HEK293 (cell line): ENCODE results near the gene THOP1.

ENCODE experiments used
- BCL11B ChIP-seq: fragments of 450-650 bp; formaldehyde crosslinking; IDR thresholded peaks from 2 replicates; pipeline ENCODE4 v1.5.1; 2016; ENCODE audit warnings: low read depth, missing biosample characterization, missing genetic modification characterization
- OSR2 ChIP-seq: fragments of 450-650 bp; formaldehyde crosslinking; IDR thresholded peaks from 2 replicates; pipeline ENCODE4 v1.5.1; 2016; ENCODE audit warnings: missing biosample characterization, missing genetic modification characterization
- SCRT1 ChIP-seq: fragments of 450-650 bp; formaldehyde crosslinking; IDR thresholded peaks from 2 replicates; pipeline ENCODE4 v1.5.1; 2016; ENCODE audit warnings: missing biosample characterization, missing genetic modification characterization, borderline replicate concordance
- ZBTB17 ChIP-seq: fragments of 450-650 bp; formaldehyde crosslinking; IDR thresholded peaks from 2 replicates; pipeline ENCODE4 v1.5.1; 2016; ENCODE audit warnings: missing biosample characterization, missing genetic modification characterization
- ZBTB7A ChIP-seq: fragments of 450-650 bp; formaldehyde crosslinking; IDR thresholded peaks from 2 replicates; pipeline ENCODE4 v1.5.1; 2016; ENCODE audit warnings: low read depth, missing biosample characterization, missing genetic modification characterization
- ZNF10 ChIP-seq: fragments of 450-650 bp; formaldehyde crosslinking; IDR thresholded peaks from 2 replicates; pipeline ENCODE4 v1.5.1; 2017; ENCODE audit warnings: missing biosample characterization, missing genetic modification characterization
- ZNF114 ChIP-seq: fragments of 450-650 bp; formaldehyde crosslinking; IDR thresholded peaks from 2 replicates; pipeline ENCODE4 v1.5.0; 2017; ENCODE audit warnings: missing biosample characterization, missing genetic modification characterization
- ZNF146 ChIP-seq: fragments of 450-650 bp; formaldehyde crosslinking; IDR thresholded peaks from 2 replicates; pipeline ENCODE4 v1.5.1; 2016; ENCODE audit warnings: missing biosample characterization, missing genetic modification characterization
- ZNF175 ChIP-seq: fragments of 450-650 bp; formaldehyde crosslinking; IDR thresholded peaks from 2 replicates; pipeline ENCODE4 v1.5.1; 2016; ENCODE audit warnings: missing biosample characterization, missing genetic modification characterization
- ZNF404 ChIP-seq: fragments of 450-650 bp; formaldehyde crosslinking; IDR thresholded peaks from 2 replicates; pipeline ENCODE4 v1.5.1; 2017; ENCODE audit warnings: missing biosample characterization, missing genetic modification characterization
- ZNF416 ChIP-seq: fragments of 450-650 bp; formaldehyde crosslinking; IDR thresholded peaks from 2 replicates; pipeline ENCODE4 v1.5.1; 2016; ENCODE audit warnings: missing biosample characterization, missing genetic modification characterization
- ZNF514 ChIP-seq: fragments of 450-650 bp; formaldehyde crosslinking; IDR thresholded peaks from 2 replicates; pipeline ENCODE4 v1.5.1; 2016; ENCODE audit warnings: missing biosample characterization, missing genetic modification characterization
- ZNF529 ChIP-seq: fragments of 450-650 bp; formaldehyde crosslinking; IDR thresholded peaks from 2 replicates; pipeline ENCODE4 v1.5.1; 2017; ENCODE audit warnings: missing genetic modification characterization, missing biosample characterization; ENCODE audit not compliant: insufficient replicate concordance
- ZNF548 ChIP-seq: fragments of 450-650 bp; formaldehyde crosslinking; IDR thresholded peaks from 2 replicates; pipeline ENCODE4 v1.5.1; 2016; ENCODE audit warnings: missing biosample characterization, missing genetic modification characterization
- ZNF558 ChIP-seq: fragments of 450-650 bp; formaldehyde crosslinking; IDR thresholded peaks from 2 replicates; pipeline ENCODE4 v1.5.1; 2016; ENCODE audit warnings: missing biosample characterization, missing genetic modification characterization
- ZNF621 ChIP-seq: fragments of 450-650 bp; formaldehyde crosslinking; IDR thresholded peaks from 2 replicates; pipeline ENCODE4 v1.5.1; 2017; ENCODE audit warnings: missing biosample characterization, missing genetic modification characterization
- ZNF624 ChIP-seq: fragments of 450-650 bp; formaldehyde crosslinking; IDR thresholded peaks from 2 replicates; pipeline ENCODE4 v1.5.1; 2017; ENCODE audit warnings: missing biosample characterization, missing genetic modification characterization
- TF ChIP-seq, protein P1 (sequence below): fragments of 450-650 bp; formaldehyde crosslinking; IDR thresholded peaks from 2 replicates; pipeline ENCODE4 v1.5.1; 2016; ENCODE audit warnings: missing biosample characterization, missing genetic modification characterization
- TF ChIP-seq, protein P2 (sequence below): fragments of 450-650 bp; formaldehyde crosslinking; IDR thresholded peaks from 2 replicates; pipeline ENCODE4 v1.5.1; 2017; ENCODE audit warnings: missing biosample characterization, missing genetic modification characterization
- TF ChIP-seq, protein P3 (sequence below): fragments of 450-650 bp; formaldehyde crosslinking; conservative IDR thresholded peaks from 2 replicates; pipeline ENCODE4 v1.5.1; 2016; ENCODE audit warnings: low read depth, missing biosample characterization, missing genetic modification characterization
- TF ChIP-seq, protein P4 (sequence below): fragments of 450-650 bp; formaldehyde crosslinking; IDR thresholded peaks from 2 replicates; pipeline ENCODE4 v1.5.1; 2016; ENCODE audit warnings: missing biosample characterization, missing genetic modification characterization
- TF ChIP-seq, protein P5 (sequence below): fragments of 450-650 bp; formaldehyde crosslinking; IDR thresholded peaks from 2 replicates; pipeline ENCODE4 v1.5.1; 2017; ENCODE audit warnings: missing biosample characterization, missing genetic modification characterization
- TF ChIP-seq, protein P6 (sequence below): fragments of 450-650 bp; formaldehyde crosslinking; IDR thresholded peaks from 2 replicates; pipeline ENCODE4 v1.5.1; 2016; ENCODE audit warnings: missing biosample characterization, missing genetic modification characterization
- TF ChIP-seq, protein P7 (sequence below): fragments of 450-650 bp; formaldehyde crosslinking; IDR thresholded peaks from 2 replicates; pipeline ENCODE4 v1.5.1; 2016; ENCODE audit warnings: missing biosample characterization, missing genetic modification characterization
- TF ChIP-seq, protein P8 (sequence below): fragments of 450-650 bp; formaldehyde crosslinking; IDR thresholded peaks from 2 replicates; pipeline ENCODE4 v1.5.1; 2016; ENCODE audit warnings: missing biosample characterization, missing genetic modification characterization

THOP1 gene

DNA sequence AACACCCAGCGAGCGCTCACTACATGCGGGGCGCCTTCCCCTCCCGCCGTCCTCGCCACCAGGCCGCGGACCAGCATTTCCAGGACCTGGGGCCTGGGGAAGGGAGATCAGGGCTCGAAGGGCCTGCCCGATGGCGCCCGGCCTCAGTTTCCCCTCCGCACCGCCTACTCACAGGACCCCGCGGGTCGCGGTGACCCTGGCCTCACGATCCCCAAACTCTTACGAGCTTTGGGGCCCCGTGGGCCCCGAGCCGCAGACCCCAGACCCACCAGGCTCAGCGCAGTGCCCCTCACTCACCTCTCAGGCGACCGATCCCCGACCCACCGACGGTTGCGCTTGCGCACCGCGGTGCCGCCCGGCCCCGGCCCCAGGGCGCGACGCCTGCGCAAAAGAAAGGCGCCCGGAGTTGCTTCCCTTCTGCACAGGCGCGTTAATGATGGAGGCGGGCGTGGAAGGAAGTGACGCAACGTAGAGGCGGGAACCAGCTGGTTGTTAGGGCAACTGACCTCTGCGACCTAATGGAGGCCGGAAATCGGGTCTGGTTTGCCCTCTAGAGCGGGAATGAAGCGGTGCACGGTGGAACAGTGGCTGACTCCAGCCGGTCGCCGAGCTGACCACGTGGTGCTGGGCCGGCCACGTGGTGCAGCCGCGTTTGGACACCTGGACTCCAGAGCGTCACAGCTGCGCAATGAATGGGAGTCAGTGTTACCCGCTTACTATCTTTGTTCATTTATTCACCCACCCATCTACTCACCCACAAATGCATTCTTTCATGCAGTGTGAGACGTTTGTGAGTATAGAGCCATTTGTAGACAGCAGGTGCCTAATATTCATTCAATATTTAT, 2.1 kb upstream of the THOP1 start, which contains the start of gene SGTA (continued):
- TF ChIP-seq, protein P1, sequence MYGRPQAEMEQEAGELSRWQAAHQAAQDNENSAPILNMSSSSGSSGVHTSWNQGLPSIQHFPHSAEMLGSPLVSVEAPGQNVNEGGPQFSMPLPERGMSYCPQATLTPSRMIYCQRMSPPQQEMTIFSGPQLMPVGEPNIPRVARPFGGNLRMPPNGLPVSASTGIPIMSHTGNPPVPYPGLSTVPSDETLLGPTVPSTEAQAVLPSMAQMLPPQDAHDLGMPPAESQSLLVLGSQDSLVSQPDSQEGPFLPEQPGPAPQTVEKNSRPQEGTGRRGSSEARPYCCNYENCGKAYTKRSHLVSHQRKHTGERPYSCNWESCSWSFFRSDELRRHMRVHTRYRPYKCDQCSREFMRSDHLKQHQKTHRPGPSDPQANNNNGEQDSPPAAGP (tag by site-specific recombination): 0 out of 2 replicates have a peak, but pooled peaks have one; percentile 16
- TF ChIP-seq, protein P2, sequence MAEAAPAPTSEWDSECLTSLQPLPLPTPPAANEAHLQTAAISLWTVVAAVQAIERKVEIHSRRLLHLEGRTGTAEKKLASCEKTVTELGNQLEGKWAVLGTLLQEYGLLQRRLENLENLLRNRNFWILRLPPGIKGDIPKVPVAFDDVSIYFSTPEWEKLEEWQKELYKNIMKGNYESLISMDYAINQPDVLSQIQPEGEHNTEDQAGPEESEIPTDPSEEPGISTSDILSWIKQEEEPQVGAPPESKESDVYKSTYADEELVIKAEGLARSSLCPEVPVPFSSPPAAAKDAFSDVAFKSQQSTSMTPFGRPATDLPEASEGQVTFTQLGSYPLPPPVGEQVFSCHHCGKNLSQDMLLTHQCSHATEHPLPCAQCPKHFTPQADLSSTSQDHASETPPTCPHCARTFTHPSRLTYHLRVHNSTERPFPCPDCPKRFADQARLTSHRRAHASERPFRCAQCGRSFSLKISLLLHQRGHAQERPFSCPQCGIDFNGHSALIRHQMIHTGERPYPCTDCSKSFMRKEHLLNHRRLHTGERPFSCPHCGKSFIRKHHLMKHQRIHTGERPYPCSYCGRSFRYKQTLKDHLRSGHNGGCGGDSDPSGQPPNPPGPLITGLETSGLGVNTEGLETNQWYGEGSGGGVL (tag by site-specific recombination): no peak
- TF ChIP-seq ZNF416 (tag by site-specific recombination) (no peak), ZNF529 (tag by site-specific recombination) (no peak), ZNF10 (tag by site-specific recombination) (no peak), ZNF548 (tag by site-specific recombination) (no peak), ZNF558 (tag by site-specific recombination) (no peak), ZNF514 (no peak), OSR2 (tag by site-specific recombination) (no peak), ZNF624 (tag by site-specific recombination) (no peak), BCL11B (tag by site-specific recombination) (peak; percentile 98), ZNF404 (tag by site-specific recombination) (no peak), ZNF175 (no peak), ZBTB17 (tag by site-specific recombination) (peak; percentile 45; the same call in 1 of the 2 replicates), ZBTB7A (tag by site-specific recombination) (no peak), SCRT1 (no peak), ZNF621 (tag by site-specific recombination) (no peak), ZNF146 (tag by site-specific recombination) (no peak), ZNF114 (tag by site-specific recombination) (no peak)
- TF ChIP-seq, protein P3, sequence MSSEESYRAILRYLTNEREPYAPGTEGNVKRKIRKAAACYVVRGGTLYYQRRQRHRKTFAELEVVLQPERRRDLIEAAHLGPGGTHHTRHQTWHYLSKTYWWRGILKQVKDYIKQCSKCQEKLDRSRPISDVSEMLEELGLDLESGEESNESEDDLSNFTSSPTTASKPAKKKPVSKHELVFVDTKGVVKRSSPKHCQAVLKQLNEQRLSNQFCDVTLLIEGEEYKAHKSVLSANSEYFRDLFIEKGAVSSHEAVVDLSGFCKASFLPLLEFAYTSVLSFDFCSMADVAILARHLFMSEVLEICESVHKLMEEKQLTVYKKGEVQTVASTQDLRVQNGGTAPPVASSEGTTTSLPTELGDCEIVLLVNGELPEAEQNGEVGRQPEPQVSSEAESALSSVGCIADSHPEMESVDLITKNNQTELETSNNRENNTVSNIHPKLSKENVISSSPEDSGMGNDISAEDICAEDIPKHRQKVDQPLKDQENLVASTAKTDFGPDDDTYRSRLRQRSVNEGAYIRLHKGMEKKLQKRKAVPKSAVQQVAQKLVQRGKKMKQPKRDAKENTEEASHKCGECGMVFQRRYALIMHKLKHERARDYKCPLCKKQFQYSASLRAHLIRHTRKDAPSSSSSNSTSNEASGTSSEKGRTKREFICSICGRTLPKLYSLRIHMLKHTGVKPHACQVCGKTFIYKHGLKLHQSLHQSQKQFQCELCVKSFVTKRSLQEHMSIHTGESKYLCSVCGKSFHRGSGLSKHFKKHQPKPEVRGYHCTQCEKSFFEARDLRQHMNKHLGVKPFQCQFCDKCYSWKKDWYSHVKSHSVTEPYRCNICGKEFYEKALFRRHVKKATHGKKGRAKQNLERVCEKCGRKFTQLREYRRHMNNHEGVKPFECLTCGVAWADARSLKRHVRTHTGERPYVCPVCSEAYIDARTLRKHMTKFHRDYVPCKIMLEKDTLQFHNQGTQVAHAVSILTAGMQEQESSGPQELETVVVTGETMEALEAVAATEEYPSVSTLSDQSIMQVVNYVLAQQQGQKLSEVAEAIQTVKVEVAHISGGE (tag by site-specific recombination): peak; percentile 86
- TF ChIP-seq, protein P4, sequence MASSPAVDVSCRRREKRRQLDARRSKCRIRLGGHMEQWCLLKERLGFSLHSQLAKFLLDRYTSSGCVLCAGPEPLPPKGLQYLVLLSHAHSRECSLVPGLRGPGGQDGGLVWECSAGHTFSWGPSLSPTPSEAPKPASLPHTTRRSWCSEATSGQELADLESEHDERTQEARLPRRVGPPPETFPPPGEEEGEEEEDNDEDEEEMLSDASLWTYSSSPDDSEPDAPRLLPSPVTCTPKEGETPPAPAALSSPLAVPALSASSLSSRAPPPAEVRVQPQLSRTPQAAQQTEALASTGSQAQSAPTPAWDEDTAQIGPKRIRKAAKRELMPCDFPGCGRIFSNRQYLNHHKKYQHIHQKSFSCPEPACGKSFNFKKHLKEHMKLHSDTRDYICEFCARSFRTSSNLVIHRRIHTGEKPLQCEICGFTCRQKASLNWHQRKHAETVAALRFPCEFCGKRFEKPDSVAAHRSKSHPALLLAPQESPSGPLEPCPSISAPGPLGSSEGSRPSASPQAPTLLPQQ (tag by site-specific recombination): peak; percentile 84
- TF ChIP-seq, protein P5, sequence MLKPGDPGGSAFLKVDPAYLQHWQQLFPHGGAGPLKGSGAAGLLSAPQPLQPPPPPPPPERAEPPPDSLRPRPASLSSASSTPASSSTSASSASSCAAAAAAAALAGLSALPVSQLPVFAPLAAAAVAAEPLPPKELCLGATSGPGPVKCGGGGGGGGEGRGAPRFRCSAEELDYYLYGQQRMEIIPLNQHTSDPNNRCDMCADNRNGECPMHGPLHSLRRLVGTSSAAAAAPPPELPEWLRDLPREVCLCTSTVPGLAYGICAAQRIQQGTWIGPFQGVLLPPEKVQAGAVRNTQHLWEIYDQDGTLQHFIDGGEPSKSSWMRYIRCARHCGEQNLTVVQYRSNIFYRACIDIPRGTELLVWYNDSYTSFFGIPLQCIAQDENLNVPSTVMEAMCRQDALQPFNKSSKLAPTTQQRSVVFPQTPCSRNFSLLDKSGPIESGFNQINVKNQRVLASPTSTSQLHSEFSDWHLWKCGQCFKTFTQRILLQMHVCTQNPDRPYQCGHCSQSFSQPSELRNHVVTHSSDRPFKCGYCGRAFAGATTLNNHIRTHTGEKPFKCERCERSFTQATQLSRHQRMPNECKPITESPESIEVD (tag by site-specific recombination): no peak
- TF ChIP-seq, protein P6, sequence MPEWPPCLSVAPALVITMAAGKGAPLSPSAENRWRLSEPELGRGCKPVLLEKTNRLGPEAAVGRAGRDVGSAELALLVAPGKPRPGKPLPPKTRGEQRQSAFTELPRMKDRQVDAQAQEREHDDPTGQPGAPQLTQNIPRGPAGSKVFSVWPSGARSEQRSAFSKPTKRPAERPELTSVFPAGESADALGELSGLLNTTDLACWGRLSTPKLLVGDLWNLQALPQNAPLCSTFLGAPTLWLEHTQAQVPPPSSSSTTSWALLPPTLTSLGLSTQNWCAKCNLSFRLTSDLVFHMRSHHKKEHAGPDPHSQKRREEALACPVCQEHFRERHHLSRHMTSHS (tag by site-specific recombination): no peak
- TF ChIP-seq, protein P7, sequence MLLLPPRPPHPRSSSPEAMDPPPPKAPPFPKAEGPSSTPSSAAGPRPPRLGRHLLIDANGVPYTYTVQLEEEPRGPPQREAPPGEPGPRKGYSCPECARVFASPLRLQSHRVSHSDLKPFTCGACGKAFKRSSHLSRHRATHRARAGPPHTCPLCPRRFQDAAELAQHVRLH (tag by site-specific recombination): no peak
- TF ChIP-seq, protein P8, sequence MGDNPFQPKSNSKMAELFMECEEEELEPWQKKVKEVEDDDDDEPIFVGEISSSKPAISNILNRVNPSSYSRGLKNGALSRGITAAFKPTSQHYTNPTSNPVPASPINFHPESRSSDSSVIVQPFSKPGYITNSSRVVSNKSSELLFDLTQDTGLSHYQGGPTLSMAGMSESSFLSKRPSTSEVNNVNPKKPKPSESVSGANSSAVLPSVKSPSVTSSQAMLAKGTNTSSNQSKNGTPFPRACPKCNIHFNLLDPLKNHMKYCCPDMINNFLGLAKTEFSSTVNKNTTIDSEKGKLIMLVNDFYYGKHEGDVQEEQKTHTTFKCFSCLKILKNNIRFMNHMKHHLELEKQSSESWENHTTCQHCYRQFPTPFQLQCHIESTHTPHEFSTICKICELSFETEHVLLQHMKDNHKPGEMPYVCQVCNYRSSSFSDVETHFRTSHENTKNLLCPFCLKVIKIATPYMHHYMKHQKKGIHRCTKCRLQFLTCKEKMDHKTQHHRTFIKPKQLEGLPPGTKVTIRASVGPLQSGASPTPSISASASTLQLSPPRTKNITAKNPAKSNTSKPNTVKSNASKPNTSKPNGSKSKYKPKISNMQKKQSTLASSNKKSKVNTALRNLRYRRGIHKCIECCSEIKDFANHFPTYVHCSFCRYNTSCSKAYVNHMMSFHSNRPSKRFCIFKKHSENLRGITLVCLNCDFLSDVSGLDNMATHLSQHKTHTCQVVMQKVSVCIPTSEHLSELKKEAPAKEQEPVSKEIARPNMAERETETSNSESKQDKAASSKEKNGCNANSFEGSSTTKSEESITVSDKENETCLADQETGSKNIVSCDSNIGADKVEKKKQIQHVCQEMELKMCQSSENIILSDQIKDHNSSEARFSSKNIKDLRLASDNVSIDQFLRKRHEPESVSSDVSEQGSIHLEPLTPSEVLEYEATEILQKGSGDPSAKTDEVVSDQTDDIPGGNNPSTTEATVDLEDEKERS (tag by site-specific recombination): no peak
